HepG2 (cell line): Measurements from ENCODE around the gene LIN7A. TPM values are rescaled to one million over a fixed set of nuclear protein-coding genes. Genes with fewer than 3 reads are reported as not detected.

ENCODE experiments used
- ARID5B ChIP-seq: IDR thresholded peaks from 2 replicates; pipeline ENCODE4 v1.4.0; 2020; ENCODE audit warnings: mild to moderate bottlenecking, missing genetic modification reagents
- ARNT ChIP-seq: fragments of 450-650 bp; IDR thresholded peaks from 2 replicates; pipeline ENCODE4 v1.6.1; 2017
- ATRX ChIP-seq: sonication (generic); formaldehyde crosslinking; IDR thresholded peaks from 2 replicates; pipeline ENCODE4 v1.4.0; 2020; ENCODE audit warnings: missing genetic modification reagents, borderline replicate concordance
- GATA4 ChIP-seq: sonication (generic); IDR thresholded peaks from 2 replicates; pipeline ENCODE4 v1.6.1; 2016; ENCODE audit warnings: antibody characterized with exemption, low read depth, borderline replicate concordance
- HNRNPK ChIP-seq: fragments of 200-400 bp; formaldehyde crosslinking; IDR thresholded peaks from 2 replicates; pipeline ENCODE4 v1.6.1; 2018; ENCODE audit warnings: low read length, low read depth, moderate library complexity, mild to moderate bottlenecking; ENCODE audit not compliant: poor library complexity, severe bottlenecking
- MAZ ChIP-seq, 2 experiments: sonication (generic) in 1 of 2; formaldehyde crosslinking in 1 of 2; IDR thresholded peaks; 2 replicates each; pipeline versions ENCODE4 v1.5.0 to v1.6.1; 2012 to 2020; ENCODE audit warnings: low read depth in 2 of 2, mild to moderate bottlenecking in 2 of 2, borderline replicate concordance in 1 of 2, improper control_type of control experiment in 1 of 2, low read length in 1 of 2, missing genetic modification reagents in 1 of 2, moderate library complexity in 1 of 2
- PATZ1 ChIP-seq: sonication (generic); formaldehyde crosslinking; IDR thresholded peaks from 2 replicates; pipeline ENCODE4 v1.4.0; 2020; ENCODE audit warnings: missing genetic modification reagents
- RARA ChIP-seq: IDR thresholded peaks from 2 replicates; pipeline ENCODE4 v1.6.1; 2016; ENCODE audit warnings: missing genetic modification reagents, missing compliant biosample characterization
- RFX1 ChIP-seq: fragments of 450-650 bp; IDR thresholded peaks from 2 replicates; pipeline ENCODE4 v1.6.1; 2017
- SAP130 ChIP-seq: IDR thresholded peaks from 2 replicates; pipeline ENCODE4 v1.6.1; 2016; ENCODE audit warnings: low read depth
- SIX1 ChIP-seq: sonication (generic); formaldehyde crosslinking; IDR thresholded peaks from 2 replicates; pipeline ENCODE4 v1.4.0; 2020; ENCODE audit warnings: missing genetic modification reagents, borderline replicate concordance
- TCF7 ChIP-seq: sonication (generic); IDR thresholded peaks from 2 replicates; pipeline ENCODE4 v1.6.1; 2016; ENCODE audit warnings: antibody characterized with exemption, low read depth
- ZKSCAN8 ChIP-seq: IDR thresholded peaks from 2 replicates; pipeline ENCODE4 v1.6.1; 2016; ENCODE audit warnings: borderline replicate concordance, missing genetic modification reagents, missing compliant biosample characterization
- ZNF558 ChIP-seq: sonication (generic); formaldehyde crosslinking; IDR thresholded peaks from 2 replicates; pipeline ENCODE4 v1.9.0; 2022; ENCODE audit warnings: mild to moderate bottlenecking, missing genetic modification reagents, borderline replicate concordance
- ZNF784 ChIP-seq: sonication (generic); formaldehyde crosslinking; IDR thresholded peaks from 2 replicates; pipeline ENCODE4 v1.5.1; 2020; ENCODE audit warnings: missing genetic modification reagents, mild to moderate bottlenecking, borderline replicate concordance
- polyA plus RNA-seq, 8 experiments: library from polyadenylated mRNA; depleted of rRNA in 3 of 8; stranded (reverse) in 7 of 8; unstranded in 1 of 8; fragments of >200 nt; fragmentation: Illumina TruSeq in 4 of 8; extraction: Trizol in 4 of 8; gene quantifications; 2 replicates each; pipeline versions ENCODE4 v1.2.1 to v1.2.3, GENCODE V29; 2011 to 2016; ENCODE audit warnings: low read depth in 4 of 8, missing spikeins in 1 of 8, mixed read lengths in 1 of 8; ENCODE audit not compliant: insufficient read depth in 1 of 8
- total RNA-seq, 5 experiments: library from RNA; depleted of rRNA; stranded (reverse); fragments of >200 nt; fragmentation: Illumina TruSeq; extraction: Trizol; gene quantifications; 2 replicates each; pipeline ENCODE4 v1.2.3, GENCODE V29; 2016; ENCODE audit warnings: low read depth in 1 of 5
- TF ChIP-seq, protein P1 (sequence below), 2 experiments: fragments of 450-650 bp in 1 of 2; sonication (generic) in 1 of 2; formaldehyde crosslinking; IDR thresholded peaks; 2 replicates each; pipeline versions ENCODE4 v1.5.0 to v1.8.0; 2020 to 2022; ENCODE audit warnings: mild to moderate bottlenecking in 1 of 2, missing genetic modification reagents in 1 of 2
- TF ChIP-seq, protein P2 (sequence below): sonication (generic); formaldehyde crosslinking; IDR thresholded peaks from 2 replicates; pipeline ENCODE4 v1.8.1; 2023; ENCODE audit warnings: mild to moderate bottlenecking, moderate library complexity, missing genetic modification reagents
- TF ChIP-seq, protein P3 (sequence below): sonication (generic); formaldehyde crosslinking; IDR thresholded peaks from 2 replicates; pipeline ENCODE4 v1.5.0; 2020; ENCODE audit warnings: missing genetic modification reagents

LIN7A gene
- total and polyA plus RNA-seq, 2 of the 13 experiments (the other 11 are each of a cell fraction or from before 2014, with no cell fraction given): 18.5 to 19.2 TPM

DNA sequence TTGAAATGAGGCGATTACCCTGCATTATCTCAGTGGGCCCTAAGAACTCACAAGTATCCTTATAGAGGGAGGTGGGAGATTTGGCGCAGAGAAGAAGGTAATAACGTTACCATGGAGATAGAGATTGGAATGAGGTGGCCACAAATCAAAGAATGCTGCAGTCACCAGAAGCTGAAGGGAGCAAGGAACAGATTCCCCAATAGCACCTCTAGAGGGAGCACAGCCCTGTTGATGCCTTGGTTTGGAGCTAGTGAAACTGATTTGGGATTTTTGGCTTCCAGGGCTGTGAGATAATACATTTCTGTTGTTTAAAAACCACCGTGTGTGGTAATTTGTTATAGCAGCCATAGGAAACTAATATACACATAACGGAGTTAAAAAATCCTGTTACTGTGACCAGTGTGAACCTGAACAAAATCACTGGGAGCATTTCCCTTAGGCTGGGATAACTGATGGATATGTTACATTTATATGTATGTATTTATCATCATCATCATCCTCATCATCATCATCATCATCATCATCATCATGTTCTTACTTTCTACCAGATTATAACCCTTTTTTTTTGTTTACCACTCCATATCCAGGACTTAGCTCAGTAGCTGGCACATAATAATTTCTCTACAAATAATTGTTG is 100.3 kb downstream of the LIN7A start (continued):
- TF ChIP-seq, protein P1, sequence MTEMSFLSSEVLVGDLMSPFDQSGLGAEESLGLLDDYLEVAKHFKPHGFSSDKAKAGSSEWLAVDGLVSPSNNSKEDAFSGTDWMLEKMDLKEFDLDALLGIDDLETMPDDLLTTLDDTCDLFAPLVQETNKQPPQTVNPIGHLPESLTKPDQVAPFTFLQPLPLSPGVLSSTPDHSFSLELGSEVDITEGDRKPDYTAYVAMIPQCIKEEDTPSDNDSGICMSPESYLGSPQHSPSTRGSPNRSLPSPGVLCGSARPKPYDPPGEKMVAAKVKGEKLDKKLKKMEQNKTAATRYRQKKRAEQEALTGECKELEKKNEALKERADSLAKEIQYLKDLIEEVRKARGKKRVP (CRISPR knock-in tag; IDR thresholded peaks at IDR 0.05): no peak
- TF ChIP-seq TCF7: no peak
- no peak for TF ChIP-seq SAP130
- TF ChIP-seq ARID5B (CRISPR knock-in tag): peak; percentile 22; the same call in 1 of the 2 replicates
- TF ChIP-seq, protein P2, sequence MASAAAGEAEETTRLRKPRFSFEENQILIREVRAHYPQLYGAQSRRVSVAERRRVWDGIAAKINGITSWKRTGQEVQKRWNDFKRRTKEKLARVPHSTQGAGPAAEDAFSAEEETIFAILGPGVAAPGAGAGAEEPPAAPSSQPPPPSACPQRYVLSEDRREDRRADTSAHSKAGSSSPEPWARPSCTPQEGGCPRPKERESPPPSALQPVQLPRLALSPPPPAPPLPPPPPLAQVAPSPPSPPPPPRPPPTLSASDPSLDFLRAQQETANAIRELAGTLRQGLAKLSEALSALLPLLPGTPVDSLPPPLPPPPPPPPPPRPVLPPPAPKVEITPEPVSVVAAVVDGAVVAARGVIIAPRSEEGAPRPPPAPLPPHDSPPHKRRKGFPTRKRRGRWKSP (CRISPR knock-in tag): no peak
- no peak for TF ChIP-seq ATRX (CRISPR knock-in tag)
- TF ChIP-seq, protein P3, sequence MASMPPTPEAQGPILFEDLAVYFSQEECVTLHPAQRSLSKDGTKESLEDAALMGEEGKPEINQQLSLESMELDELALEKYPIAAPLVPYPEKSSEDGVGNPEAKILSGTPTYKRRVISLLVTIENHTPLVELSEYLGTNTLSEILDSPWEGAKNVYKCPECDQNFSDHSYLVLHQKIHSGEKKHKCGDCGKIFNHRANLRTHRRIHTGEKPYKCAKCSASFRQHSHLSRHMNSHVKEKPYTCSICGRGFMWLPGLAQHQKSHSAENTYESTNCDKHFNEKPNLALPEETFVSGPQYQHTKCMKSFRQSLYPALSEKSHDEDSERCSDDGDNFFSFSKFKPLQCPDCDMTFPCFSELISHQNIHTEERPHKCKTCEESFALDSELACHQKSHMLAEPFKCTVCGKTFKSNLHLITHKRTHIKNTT: no peak
- TF ChIP-seq ZKSCAN8: no peak
- TF ChIP-seq GATA4: no peak
- TF ChIP-seq SIX1 (CRISPR knock-in tag): no peak
- no peak for TF ChIP-seq ZNF558 (CRISPR knock-in tag)
- TF ChIP-seq HNRNPK: no peak
- no peak for TF ChIP-seq MAZ (IDR thresholded peaks at IDR 0.05; ENCODE audit: borderline replicate concordance, low read depth, low read length)
- TF ChIP-seq MAZ (CRISPR knock-in tag; IDR thresholded peaks at IDR 0.05; ENCODE audit: low read depth): no peak
- TF ChIP-seq RARA (CRISPR knock-in tag): no peak
- no peak for TF ChIP-seq ARNT
- TF ChIP-seq RFX1: 0 out of 2 replicates have a peak, but pooled peaks have one; percentile 13
- TF ChIP-seq ZNF784 (CRISPR knock-in tag): no peak
- no peak for TF ChIP-seq PATZ1 (CRISPR knock-in tag)
